Renal pelvis (tissue), 4 donors: ENCODE results near the gene GIPC2. TPM values are rescaled to one million over a fixed set of nuclear protein-coding genes. Genes with fewer than 3 reads are reported as not detected.
"Not testable (repeated sequence)": the region's sequence is repeated elsewhere in the genome, so short reads cannot be mapped to it uniquely, and the experiment has no call there.

ENCODE experiments used
- DNase-seq: peaks from one replicate; pipeline ENCODE4 v3.0.0-alpha.2; 2013
- polyA plus RNA-seq, 3 donors: library from polyadenylated mRNA; unstranded; fragments of 120-200 nt; gene quantifications; one replicate each; pipeline ENCODE4 v1.2.1, GENCODE V29; 2013; ENCODE audit not compliant: insufficient read length in 3 of 3

GIPC2 gene
- polyA plus RNA-seq, 3 donors = 15.4 to 18.9 (median 18.1) TPM

GRCh38 chr1:78091215-78091813, 45.5 kb downstream of the GIPC2 start:
- no peak for DNase-seq

- DNase-seq = no peak
Observed at GRCh38 chr1:78091886-78092285, 46.1 kb downstream of the GIPC2 start.

DNA sequence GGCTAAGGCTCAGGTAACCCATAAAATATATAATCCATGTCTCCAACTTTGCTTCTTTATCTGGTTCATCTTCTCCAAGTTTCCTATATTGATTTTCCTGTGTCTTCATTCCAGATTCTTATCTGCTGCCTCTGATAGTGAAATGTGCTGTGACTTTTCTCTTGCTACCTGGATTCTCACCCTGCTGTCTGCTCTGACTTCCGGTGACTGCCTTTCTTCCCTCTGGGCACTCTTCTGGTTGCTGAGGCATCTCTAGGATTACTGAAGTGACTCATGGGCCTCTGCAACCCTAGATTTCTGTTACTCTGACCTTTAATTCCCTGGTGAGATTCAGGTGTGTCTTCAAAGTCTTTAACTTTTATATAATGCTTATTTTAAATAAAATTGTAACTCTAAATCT, 46.9 kb downstream of the GIPC2 start:
- DNase-seq = no peak

DNA sequence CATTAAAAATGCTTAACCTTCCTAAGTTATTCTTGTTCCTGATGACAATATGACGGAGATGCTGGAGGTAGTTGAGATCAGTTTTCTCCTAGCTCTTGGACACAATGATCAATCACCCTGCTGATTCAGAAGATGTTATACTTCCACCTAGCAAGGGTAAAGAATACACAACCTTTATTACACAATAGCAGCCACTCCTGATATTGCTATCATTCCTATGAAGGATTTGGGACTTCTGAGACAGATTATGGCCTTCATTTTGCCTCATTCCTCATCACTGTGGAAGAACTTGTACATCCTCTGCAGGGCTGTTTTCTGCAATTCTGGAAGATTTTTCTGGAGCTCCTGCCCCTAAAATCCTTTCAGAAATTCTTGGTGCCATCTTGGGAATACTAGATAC, 47.8 kb downstream of the GIPC2 start:
- no peak for DNase-seq

DNA sequence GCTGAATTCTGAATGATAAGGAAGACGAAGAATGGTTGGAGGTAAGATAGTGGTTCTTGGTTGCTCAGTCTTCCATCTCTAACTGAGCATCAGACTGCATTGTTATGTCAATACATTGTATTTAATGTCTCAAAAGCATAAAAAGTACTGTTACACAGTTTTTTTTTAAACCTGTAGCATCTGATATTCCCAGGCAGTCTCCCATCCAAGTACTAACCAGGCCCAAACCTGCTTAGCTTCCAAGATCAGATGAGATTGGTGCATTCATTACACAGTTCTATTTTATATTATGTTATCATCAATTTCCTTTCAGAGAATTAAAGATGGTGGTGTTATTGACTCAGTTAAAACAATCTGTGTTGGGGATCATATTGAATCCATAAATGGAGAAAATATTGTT, 48.9 kb downstream of the GIPC2 start:
- DNase-seq = no peak

- no peak for DNase-seq
Observed at GRCh38 chr1:78095593-78095992, 49.8 kb downstream of the GIPC2 start.

- no peak for DNase-seq
Observed at GRCh38 chr1:78096017-78096416, 50.3 kb downstream of the GIPC2 start.

GRCh38 chr1:78096976-78097375, 51.2 kb downstream of the GIPC2 start:
- no peak for DNase-seq

DNA sequence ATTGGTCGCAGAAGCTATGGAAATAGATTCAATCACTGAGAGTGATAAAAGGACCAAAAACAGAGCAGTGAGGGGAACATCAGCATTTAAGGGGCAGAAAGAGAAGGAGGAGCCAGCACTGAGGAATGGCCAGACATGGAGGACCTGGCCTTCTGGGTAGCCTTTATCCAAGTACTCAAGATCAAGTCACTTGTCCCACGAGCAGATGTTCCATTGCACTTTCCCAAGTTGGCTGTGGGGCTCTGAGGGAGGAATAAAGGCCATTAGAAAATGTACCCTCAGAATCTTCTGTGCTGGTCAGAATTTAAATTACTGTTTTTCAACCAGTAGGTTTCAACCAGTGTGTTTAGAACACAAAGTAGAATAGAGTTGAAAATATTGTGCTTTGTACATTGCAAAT, 55.3 kb downstream of the GIPC2 start:
- DNase-seq = no peak

- DNase-seq = no peak
Observed at GRCh38 chr1:78101514-78101913, 55.7 kb downstream of the GIPC2 start.

- DNase-seq = no peak
Observed at GRCh38 chr1:78102082-78102481, 56.3 kb downstream of the GIPC2 start.

DNA sequence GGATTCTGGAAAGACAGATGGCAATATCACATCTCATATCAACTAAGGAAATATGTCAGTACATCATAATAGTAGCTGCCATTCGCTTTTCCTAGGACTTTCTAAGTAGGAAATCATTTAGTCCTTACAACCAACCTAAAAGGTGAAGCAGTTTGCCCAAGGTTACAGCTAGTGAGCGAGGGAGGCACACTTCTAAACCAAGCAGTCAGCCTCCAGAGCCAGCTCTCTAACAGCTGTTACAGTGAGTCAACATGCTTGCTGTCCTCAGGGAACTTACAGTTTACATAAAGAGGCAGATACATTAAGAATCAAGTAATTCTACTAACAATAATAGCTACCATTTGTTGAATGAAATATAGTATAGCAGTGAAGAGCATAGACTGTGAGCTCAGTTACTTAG, 57.1 kb downstream of the GIPC2 start:
- DNase-seq = no peak

DNA sequence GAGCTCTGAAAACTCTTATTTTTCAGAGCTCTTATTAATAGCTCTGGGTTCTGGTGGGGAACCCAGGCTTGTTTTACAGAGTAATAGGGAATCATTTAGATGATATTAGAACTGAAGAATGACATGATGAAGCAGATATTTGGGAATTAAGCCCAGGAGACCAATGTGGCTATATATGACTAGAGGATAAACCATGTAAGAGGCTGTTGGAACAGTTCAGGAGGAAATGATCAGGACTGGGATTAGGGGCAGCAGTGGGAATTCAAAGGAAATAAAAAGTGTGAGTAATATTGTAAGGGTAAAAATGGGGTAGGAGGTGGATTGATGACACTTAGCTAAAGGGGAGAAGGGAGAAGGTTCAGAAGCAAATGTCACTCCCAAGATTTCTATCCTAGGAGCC, 58.6 kb downstream of the GIPC2 start:
- no peak for DNase-seq

- not testable (repeated sequence) for DNase-seq
Observed at GRCh38 chr1:78109659-78110058, 63.9 kb downstream of the GIPC2 start.

DNA sequence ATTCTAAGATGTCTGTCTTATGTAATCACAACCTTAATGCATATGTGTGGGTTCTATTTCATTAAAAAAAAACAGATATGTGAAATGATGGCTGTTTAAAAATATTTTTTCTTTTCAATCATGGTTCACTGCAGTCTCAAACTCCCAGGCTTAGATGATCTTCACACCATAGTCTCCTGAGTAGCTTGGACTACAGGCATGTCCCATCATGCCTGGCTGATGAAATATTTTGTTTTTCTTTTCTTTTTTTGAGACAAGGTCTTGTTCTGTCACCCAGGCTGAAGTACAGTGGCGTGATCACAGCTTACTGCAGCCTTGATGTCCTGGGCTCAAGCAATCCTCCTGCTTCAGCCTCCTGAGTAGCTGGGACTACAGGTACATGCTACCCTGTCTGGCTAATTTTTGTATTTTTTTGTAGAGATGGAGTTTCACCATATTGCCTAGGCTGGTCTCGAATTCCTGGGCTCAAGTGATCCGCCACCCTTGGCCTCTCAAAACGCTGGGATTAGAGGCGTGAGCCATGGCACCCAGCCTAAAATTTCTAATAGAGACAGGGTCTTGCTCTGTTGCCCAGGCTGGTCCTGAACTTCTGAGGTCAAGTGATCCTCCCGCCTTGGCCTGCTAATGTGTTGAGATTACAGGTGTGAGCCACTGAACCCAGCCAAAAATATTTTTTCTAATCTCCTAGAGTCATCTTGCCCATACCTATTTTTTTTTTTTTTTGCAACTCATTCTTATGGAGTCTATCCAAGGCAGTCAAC, 67.6 kb downstream of the GIPC2 start:
- no peak for DNase-seq

DNA sequence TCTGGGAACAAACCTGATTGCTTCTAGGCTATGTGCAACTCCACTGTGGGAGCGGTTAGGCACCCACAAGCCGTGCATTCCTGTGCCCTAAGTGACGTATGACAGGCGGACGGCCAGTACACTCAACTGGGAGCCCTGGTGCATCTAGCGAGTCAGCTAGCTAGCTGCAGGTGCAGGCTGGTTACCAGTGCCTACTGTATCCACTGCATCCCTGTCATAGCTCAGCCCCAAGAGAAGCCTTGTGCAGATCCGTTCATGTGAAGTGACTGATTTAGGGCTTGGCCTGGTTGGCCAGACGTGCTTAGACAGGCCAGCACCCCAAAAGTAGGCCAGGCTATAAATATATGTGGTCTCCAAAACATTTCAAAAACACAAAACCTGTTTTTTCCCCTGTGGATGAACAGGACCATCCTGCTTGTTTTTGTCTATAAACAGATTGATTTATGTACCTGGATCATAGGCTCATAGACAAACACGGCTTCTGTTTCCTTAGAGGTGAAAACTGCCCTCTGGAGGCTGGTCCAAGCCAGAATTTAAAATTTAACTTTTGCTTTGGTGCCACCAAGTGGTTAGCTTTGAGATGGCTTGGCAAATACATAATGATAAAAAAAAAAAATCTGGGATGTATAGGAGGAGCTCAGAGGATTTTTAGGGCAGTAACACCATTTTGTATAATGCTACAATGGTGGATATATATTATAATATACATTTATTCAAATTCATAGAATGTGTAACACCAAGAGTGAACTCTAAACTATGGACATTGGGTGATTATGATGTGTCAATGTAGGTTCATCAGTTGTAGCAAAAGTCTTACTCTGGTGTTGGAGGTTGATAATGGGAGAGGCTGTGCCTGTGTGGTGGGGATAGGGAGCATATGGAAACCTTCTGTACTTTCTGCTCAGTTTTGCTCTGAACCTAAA, 68.5 kb downstream of the GIPC2 start:
- peak; percentile 69 for DNase-seq

GRCh38 chr1:78120485-78120884, 74.7 kb downstream of the GIPC2 start:
- DNase-seq = not testable (repeated sequence)

DNA sequence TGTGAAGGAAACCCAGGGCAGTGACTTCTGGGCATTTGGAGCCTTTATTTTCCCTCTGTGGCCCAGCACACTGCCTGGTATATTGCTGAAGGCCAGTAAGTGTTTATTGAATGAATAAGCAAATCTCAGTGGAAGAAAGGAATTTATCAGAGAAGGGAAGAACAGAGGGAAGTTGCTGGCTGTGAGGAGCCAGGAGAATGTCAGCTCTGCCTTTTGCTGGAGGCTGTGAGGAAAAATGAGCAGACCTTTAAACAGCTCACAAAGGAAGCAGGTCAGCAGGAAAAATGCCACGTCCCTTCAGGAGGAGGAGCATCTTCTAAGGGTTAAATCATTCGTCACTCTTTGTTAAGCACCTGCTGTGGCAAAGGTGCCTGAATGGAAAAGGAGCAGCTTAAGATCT, 75.9 kb downstream of the GIPC2 start:
- DNase-seq = no peak

- DNase-seq = no peak
Observed at GRCh38 chr1:78122389-78122788, 76.6 kb downstream of the GIPC2 start.

DNA sequence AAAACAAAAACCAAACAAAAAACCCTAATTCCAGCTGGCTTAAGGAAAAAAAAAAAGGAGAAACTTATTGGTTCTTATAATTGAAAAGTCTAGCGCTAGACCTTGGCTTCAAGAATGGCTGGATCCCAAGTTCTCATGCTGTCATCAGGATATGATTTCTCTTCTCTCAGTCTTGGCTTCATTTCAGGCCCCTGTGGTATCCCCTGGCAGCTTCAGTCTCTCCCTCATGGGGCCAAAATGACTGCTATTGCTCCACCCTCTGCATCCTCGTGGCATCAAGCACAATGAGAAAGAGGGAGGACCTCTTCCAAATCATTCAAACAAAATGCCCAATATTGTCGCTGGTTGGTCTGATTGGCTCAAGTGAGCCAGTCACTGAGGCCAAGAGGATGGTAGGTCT, 80.7 kb downstream of the GIPC2 start:
- no peak for DNase-seq

GRCh38 chr1:78132174-78132947, 86.6 kb downstream of the GIPC2 start:
- no peak for DNase-seq

GRCh38 chr1:78132948-78133322, 87.2 kb downstream of the GIPC2 start:
- DNase-seq = no peak
